Trophoblast cell (in vitro differentiated cells and primary cell): Measurements from ENCODE around the gene SPRR2A.

Source experiments
- DNase-seq, 2 donors: peaks; one replicate each; pipeline ENCODE4 v3.0.0-alpha.2; 2016
- H2AFZ ChIP-seq: 2 replicates; pipeline ENCODE4 v1.6.1; 2013; ENCODE audit warnings: low read length, moderate library complexity, mild to moderate bottlenecking; ENCODE audit not compliant: insufficient read depth, poor library complexity
- H2AK5ac ChIP-seq: 2 replicates; pipeline ENCODE4 v1.6.1; 2013; ENCODE audit warnings: mild to moderate bottlenecking, low read length
- H2BK120ac ChIP-seq: 2 replicates; pipeline ENCODE4 v1.6.1; 2013; ENCODE audit warnings: low read length, mild to moderate bottlenecking, moderate library complexity; ENCODE audit not compliant: insufficient read depth, poor library complexity
- H2BK12ac ChIP-seq: 2 replicates; pipeline ENCODE4 v1.6.1; 2013; ENCODE audit warnings: mild to moderate bottlenecking, low read length, moderate library complexity
- H2BK5ac ChIP-seq: 2 replicates; pipeline ENCODE4 v1.6.1; 2013; ENCODE audit warnings: low read length, low read depth, moderate library complexity, mild to moderate bottlenecking; ENCODE audit not compliant: poor library complexity
- H3K14ac ChIP-seq: 2 replicates; pipeline ENCODE4 v1.6.1; 2013; ENCODE audit warnings: mild to moderate bottlenecking, low read length
- H3K18ac ChIP-seq: 2 replicates; pipeline ENCODE4 v1.6.1; 2013; ENCODE audit warnings: mild to moderate bottlenecking, low read length
- H3K23ac ChIP-seq: 2 replicates; pipeline ENCODE4 v1.6.1; 2013; ENCODE audit warnings: low read length
- H3K27ac ChIP-seq: 2 replicates; pipeline ENCODE4 v1.5.1; 2013; ENCODE audit warnings: low read depth, mild to moderate bottlenecking, inconsistent platforms, low read length, moderate library complexity
- H3K27me3 ChIP-seq: 2 replicates; pipeline ENCODE4 v1.6.1; 2013; ENCODE audit warnings: inconsistent platforms, mild to moderate bottlenecking, low read length, moderate library complexity; ENCODE audit not compliant: insufficient read depth
- H3K36me3 ChIP-seq, 2 experiments: 1 replicate in 1 of 2; 2 replicates in 1 of 2; pipeline ENCODE4 v1.6.1; 2013; ENCODE audit warnings: low read length in 2 of 2, mild to moderate bottlenecking in 2 of 2, moderate library complexity in 1 of 2; ENCODE audit not compliant: insufficient read depth in 2 of 2, control insufficient read depth in 1 of 2
- H3K4ac ChIP-seq: 2 replicates; pipeline ENCODE4 v1.6.1; 2013; ENCODE audit warnings: low read depth, mild to moderate bottlenecking, low read length, moderate library complexity
- H3K4me1 ChIP-seq, 2 experiments: 1 replicate in 1 of 2; 2 replicates in 1 of 2; pipeline ENCODE4 v1.6.1; 2013; ENCODE audit warnings: low read length in 2 of 2, mild to moderate bottlenecking in 2 of 2, moderate library complexity in 1 of 2; ENCODE audit not compliant: insufficient read depth in 2 of 2, control insufficient read depth in 1 of 2
- H3K4me2 ChIP-seq: 2 replicates; pipeline ENCODE4 v1.6.1; 2013; ENCODE audit warnings: inconsistent platforms, mild to moderate bottlenecking, low read length, moderate library complexity
- H3K4me3 ChIP-seq: 2 replicates; pipeline ENCODE4 v1.5.1; 2013; ENCODE audit warnings: mild to moderate bottlenecking, low read depth, low read length, inconsistent platforms
- H3K79me1 ChIP-seq: one replicate; pipeline ENCODE4 v1.6.1; 2013; ENCODE audit warnings: low read length
- H3K79me2 ChIP-seq: 2 replicates; pipeline ENCODE4 v1.6.1; 2013; ENCODE audit warnings: low read length, mild to moderate bottlenecking; ENCODE audit not compliant: control insufficient read depth, insufficient read depth, poor library complexity
- H3K9ac ChIP-seq: 2 replicates; pipeline ENCODE4 v1.6.1; 2013; ENCODE audit warnings: mild to moderate bottlenecking, low read length
- H3K9me3 ChIP-seq: 2 replicates; pipeline ENCODE4 v1.6.1; 2013; ENCODE audit warnings: low read depth, mild to moderate bottlenecking, control low read depth, inconsistent platforms, low read length; ENCODE audit not compliant: insufficient read depth
- H4K12ac ChIP-seq: 2 replicates; pipeline ENCODE4 v1.6.1; 2013; ENCODE audit warnings: low read depth, mild to moderate bottlenecking, low read length, moderate library complexity
- H4K8ac ChIP-seq: 2 replicates; pipeline ENCODE4 v1.6.1; 2013; ENCODE audit warnings: low read depth, mild to moderate bottlenecking, low read length, moderate library complexity
- H4K91ac ChIP-seq: one replicate; pipeline ENCODE4 v1.6.1; 2013; ENCODE audit warnings: low read depth, mild to moderate bottlenecking, low read length, moderate library complexity
- WGBS: extraction: QIAGEN DNeasy Blood & Tissue Kit; methylation state at CpG from one replicate; pipeline ENCODE4 v1.1.7; 2013; ENCODE audit warnings: missing lambda C conversion rate; ENCODE audit not compliant: insufficient read length, insufficient coverage; ENCODE audit errors: extremely low coverage; 5-methylcytosine and 5-hydroxymethylcytosine counted together

SPRR2A gene

DNA sequence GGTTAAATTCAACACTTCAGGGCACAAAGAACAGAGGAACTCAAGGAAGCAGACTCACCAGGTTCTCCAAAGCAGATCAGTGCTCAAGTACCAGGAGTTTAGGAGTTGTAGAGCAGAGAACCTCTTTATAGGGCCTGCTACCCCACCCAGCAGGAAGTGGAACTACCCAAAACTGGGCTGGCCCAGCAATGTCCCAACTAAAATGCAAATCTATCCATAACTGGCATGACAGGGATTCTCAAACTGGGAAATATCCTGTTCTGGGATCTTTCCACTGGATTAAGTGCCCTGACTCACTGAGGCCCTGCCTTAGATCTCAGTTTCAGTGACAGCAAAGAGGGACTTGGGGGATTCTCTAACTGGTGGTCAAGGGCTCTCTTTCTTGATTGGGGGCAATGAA is 37.1 kb upstream of the SPRR2A start, which contains the start of gene SPRR2E:
Gene SPRR2E, minus strand, starts transcription at position 101 of the 400 bp plus-strand sequence. CDS start 775 bp downstream, outside the sequence.
- no peak within 1 kb of the TSS for H2BK120ac ChIP-seq
- no peak within 1 kb of the TSS for H3K18ac ChIP-seq
- H4K8ac ChIP-seq = no peak within 1 kb of the TSS
- no peak within 1 kb of the TSS for H3K9ac ChIP-seq
- H3K4me2 ChIP-seq = no peak within 1 kb of the TSS
- H4K91ac ChIP-seq = no peak within 1 kb of the TSS
- no peaks in the 10 kb centered on the region for H3K79me1 ChIP-seq
- no peak within 1 kb of the TSS for H2AK5ac ChIP-seq
- H4K12ac ChIP-seq = no peak within 1 kb of the TSS
- no peaks in the 10 kb centered on the region for H3K79me2 ChIP-seq
- H2BK5ac ChIP-seq = no peak within 1 kb of the TSS
- no peak within 1 kb of the TSS for H3K4me3 ChIP-seq
- no peak within 1 kb of the TSS for H3K14ac ChIP-seq
- H3K27ac ChIP-seq = no peak within 1 kb of the TSS
- no peaks in the 10 kb centered on the region for H3K36me3 ChIP-seq
- no peak within 1 kb of the TSS for H3K4ac ChIP-seq
- H2BK12ac ChIP-seq = no peak within 1 kb of the TSS
- no peaks in the 10 kb centered on the region for H3K27me3 ChIP-seq
- H2AFZ ChIP-seq = no peak within 1 kb of the TSS
- no peaks in the 10 kb centered on the region for H3K9me3 ChIP-seq
- H3K23ac ChIP-seq = no peak within 1 kb of the TSS
- no peaks in the 10 kb centered on the region for H3K4me1 ChIP-seq
- DNase-seq = no peak

- Histone ChIP-seq H2AFZ (no peak overlapping the region), H3K27ac (no peak overlapping the region), H3K27me3 (no peaks in the 10 kb centered on the region), H2BK5ac (no peak overlapping the region), H3K23ac (no peak overlapping the region), H3K4ac (no peak overlapping the region), H3K79me1 (no peaks in the 10 kb centered on the region), H3K4me1 (no peaks in the 10 kb centered on the region), H3K79me2 (no peaks in the 10 kb centered on the region), H3K9ac (no peak overlapping the region), H3K4me2 (no peak overlapping the region), H3K14ac (no peak overlapping the region), H3K36me3 (no peaks in the 10 kb centered on the region), H4K8ac (no peak overlapping the region), H3K9me3 (no peaks in the 10 kb centered on the region), H3K18ac (no peak overlapping the region), H3K4me3 (no peak overlapping the region), H2BK120ac (no peak overlapping the region), H2BK12ac (no peak overlapping the region), H4K12ac (no peak overlapping the region), H4K91ac (no peak overlapping the region), H2AK5ac (no peak overlapping the region)
- WGBS = no CpG with 5 or more reads among the region's 1 CpG
- DNase-seq = no peak
Measured at GRCh38 chr1:153087652-153088051, 30.3 kb upstream of the SPRR2A start.

- H3K79me2 ChIP-seq = no peaks in the 10 kb centered on the region
Measured at GRCh38 chr1:153081736-153082135, 24.4 kb upstream of the SPRR2A start.

DNA sequence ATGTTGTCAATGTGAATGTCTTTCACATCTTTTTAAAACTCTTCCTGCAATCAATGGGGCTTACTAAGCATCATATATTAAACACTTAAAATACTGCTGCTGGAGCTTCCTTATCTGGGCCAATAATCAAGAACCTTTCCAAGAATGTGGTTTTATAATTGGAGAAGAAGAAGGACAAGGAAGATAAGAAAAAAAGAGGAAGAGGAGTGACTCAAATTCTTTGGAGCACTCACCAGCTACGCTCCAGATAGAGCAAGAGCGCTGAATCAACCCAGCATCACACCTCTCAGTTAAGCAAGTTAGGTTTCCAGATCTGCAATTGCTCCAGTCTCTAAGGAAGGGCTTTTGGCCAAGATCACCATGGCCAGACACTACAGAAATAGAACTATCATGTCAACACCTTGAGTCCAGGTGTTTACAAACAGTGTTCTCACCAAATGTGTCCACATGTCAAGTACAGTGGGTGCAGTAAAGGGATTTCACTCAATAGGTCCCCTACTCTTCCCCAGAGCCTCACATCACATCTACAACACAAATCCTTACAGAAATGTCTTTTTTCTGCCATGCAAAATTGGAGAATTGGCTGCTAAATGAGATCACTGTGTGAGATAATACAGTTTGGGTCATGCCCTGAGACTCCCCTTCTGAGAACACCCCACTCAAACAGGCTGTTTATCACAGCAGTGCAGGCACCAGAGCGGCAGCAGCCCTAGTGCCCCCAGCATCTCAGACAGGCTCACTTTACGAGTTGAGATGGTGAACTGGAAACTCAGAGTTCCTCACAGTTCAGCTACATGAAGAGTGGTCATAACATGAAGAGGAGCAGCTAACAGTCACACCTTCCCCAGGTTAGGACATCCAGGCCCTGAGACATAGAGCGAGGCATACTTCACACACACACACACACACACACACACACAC is 15.8 kb upstream of the SPRR2A start:
- Histone ChIP-seq H4K12ac (no peak overlapping the region), H2BK120ac (no peak overlapping the region), H3K36me3 (no peaks in the 10 kb centered on the region), H3K9ac (no peak overlapping the region), H4K91ac (no peak overlapping the region), H3K27me3 (no peaks in the 10 kb centered on the region), H2BK12ac (no peak overlapping the region), H3K79me2 (no peaks in the 10 kb centered on the region), H2BK5ac (no peak overlapping the region), H2AFZ (no peak overlapping the region), H3K9me3 (no peaks in the 10 kb centered on the region), H3K27ac (no peak overlapping the region), H3K79me1 (no peaks in the 10 kb centered on the region), H4K8ac (no peak overlapping the region), H3K4me2 (no peak overlapping the region), H3K4me1 (no peaks in the 10 kb centered on the region), H3K23ac (no peak overlapping the region), H3K14ac (no peak overlapping the region), H2AK5ac (no peak overlapping the region), H3K18ac (no peak overlapping the region), H3K4me3 (no peak overlapping the region), H3K4ac (no peak overlapping the region)
- DNase-seq = no peak
- no CpG with 5 or more reads among the region's 5 CpGs for WGBS

More at GRCh38 chr1:153081736-153082135, 24.4 kb upstream of the SPRR2A start:
- no peak overlapping the region for H3K18ac ChIP-seq
- H3K79me1 ChIP-seq = no peaks in the 10 kb centered on the region
- H4K91ac ChIP-seq = no peak overlapping the region
- no peak overlapping the region for H3K4ac ChIP-seq
- H2AFZ ChIP-seq = no peak overlapping the region
- H4K8ac ChIP-seq = no peak overlapping the region
- H2BK120ac ChIP-seq = no peak overlapping the region
- no peak overlapping the region for H3K23ac ChIP-seq
- no peak overlapping the region for H2BK5ac ChIP-seq
- WGBS = no CpG with 5 or more reads among the region's 3 CpGs
- no peaks in the 10 kb centered on the region for H3K4me1 ChIP-seq
- H3K4me2 ChIP-seq = no peak overlapping the region
- no peaks in the 10 kb centered on the region for H3K9me3 ChIP-seq
- H3K9ac ChIP-seq = no peak overlapping the region
- no peak overlapping the region for H3K14ac ChIP-seq
- DNase-seq = no peak
- no peak overlapping the region for H2AK5ac ChIP-seq
- no peak overlapping the region for H3K27ac ChIP-seq
- H2BK12ac ChIP-seq = no peak overlapping the region
- H3K4me3 ChIP-seq = no peak overlapping the region
- no peaks in the 10 kb centered on the region for H3K27me3 ChIP-seq
- no peaks in the 10 kb centered on the region for H3K36me3 ChIP-seq
- no peak overlapping the region for H4K12ac ChIP-seq
